ENCODE measurements around the gene EHMT2.

The EHMT2 gene

DNA sequence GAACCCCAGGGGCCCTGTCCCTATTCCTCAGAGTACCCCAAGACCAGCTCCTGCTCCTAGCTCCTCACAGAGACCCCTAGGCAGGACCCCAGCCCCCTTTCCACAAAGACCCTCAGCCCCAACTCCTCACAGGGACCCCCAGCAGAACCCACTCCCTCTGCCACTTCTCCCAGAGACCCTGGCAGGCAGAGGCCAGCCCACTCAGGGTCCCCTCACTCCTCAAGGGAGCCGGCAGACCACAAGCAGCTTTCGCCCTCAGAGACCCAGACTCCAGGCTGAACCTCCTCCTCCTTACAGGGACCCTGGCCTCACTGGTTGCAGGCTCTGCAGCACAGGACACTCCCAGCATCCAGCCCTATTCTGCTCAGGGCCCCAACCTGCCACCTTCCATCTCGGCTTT lies 19.3 kb downstream of the EHMT2 start:
- in situ Hi-C loops (cut with MboI; ENCODE audit: low pct_unique_long_range_greater_than_20kb, low sequenced_read_pairs, unreplicated experiment) = no loop called here
- TF ChIP-seq, protein P1, sequence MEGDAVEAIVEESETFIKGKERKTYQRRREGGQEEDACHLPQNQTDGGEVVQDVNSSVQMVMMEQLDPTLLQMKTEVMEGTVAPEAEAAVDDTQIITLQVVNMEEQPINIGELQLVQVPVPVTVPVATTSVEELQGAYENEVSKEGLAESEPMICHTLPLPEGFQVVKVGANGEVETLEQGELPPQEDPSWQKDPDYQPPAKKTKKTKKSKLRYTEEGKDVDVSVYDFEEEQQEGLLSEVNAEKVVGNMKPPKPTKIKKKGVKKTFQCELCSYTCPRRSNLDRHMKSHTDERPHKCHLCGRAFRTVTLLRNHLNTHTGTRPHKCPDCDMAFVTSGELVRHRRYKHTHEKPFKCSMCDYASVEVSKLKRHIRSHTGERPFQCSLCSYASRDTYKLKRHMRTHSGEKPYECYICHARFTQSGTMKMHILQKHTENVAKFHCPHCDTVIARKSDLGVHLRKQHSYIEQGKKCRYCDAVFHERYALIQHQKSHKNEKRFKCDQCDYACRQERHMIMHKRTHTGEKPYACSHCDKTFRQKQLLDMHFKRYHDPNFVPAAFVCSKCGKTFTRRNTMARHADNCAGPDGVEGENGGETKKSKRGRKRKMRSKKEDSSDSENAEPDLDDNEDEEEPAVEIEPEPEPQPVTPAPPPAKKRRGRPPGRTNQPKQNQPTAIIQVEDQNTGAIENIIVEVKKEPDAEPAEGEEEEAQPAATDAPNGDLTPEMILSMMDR (IDR thresholded peaks at IDR 0.05; ENCODE audit: extremely low read depth, insufficient read depth, missing control alignments) = no peak
- no peak for DNase-seq (ENCODE audit: low spot score)

DNA sequence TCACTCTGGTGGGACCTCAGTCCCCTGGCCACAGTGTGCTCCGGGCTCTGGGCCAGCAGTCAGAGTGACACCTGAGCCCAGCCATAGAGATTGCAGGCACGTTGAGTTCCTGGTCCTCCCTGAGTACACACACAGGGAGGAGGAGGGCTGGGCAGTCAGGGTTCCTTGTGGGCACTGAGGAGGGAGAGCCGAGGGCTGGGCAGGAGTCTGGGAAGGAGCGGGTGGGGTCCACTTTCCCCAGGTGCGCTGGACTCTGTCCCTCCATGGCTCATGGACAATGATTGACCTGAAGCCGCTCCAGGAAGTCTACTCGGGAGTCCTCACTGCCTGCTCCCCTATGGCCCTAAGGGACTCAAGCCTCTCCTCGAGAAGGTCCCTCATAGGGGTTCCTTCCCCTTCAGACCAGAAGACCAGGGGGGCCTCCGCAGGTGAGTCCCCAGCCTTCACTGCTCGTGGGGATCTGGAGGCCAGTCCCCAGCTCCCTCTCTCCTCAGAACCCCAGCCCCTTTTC lies 19.8 kb downstream of the EHMT2 start:
- TF ChIP-seq, protein P1 (IDR thresholded peaks at IDR 0.05; ENCODE audit: extremely low read depth, insufficient read depth, missing control alignments) = no peak
- no peak for DNase-seq (ENCODE audit: low spot score)

GRCh38 chr6:31877125-31877650 lies 20.3 kb downstream of the EHMT2 start:
- TF ChIP-seq, protein P1 (IDR thresholded peaks at IDR 0.05; ENCODE audit: extremely low read depth, insufficient read depth, missing control alignments) = no peak
- no peak for DNase-seq (ENCODE audit: low spot score)
- in situ Hi-C loops (cut with MboI; ENCODE audit: low pct_unique_long_range_greater_than_20kb, low sequenced_read_pairs, unreplicated experiment) = no loop called here

More for the DNA sequence above, 19.8 kb downstream of the EHMT2 start:
- in situ Hi-C loops (cut with MboI; ENCODE audit: low pct_unique_long_range_greater_than_20kb, low sequenced_read_pairs, unreplicated experiment) = no loop called here

- in situ Hi-C loops (cut with MboI; ENCODE audit: low pct_unique_long_range_greater_than_20kb, low sequenced_read_pairs, unreplicated experiment) = no loop called here
These were observed 21.1 kb downstream of the EHMT2 start for GRCh38 chr6:31876357-31876756.

DNA sequence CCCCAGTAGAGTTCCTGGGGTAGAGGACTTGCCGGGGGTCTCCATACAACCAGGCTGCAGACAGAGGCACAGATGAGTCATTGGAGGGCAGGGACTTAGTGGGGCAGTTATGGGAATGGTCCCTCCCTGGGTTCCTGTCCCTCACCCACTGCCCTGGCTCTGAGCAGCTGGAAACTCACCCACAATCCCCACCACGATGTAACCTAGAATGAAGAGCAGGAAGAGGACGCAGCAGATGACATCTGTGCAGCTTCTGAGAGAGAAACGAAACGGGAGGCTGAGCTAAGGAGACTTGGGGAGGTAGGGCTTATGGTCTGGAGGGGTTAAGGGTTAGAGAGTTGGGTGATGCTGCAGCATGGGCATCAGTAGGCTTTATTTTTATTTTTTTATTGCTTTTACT lies 21.6 kb downstream of the EHMT2 start:
- in situ Hi-C loops (cut with MboI; ENCODE audit: low pct_unique_long_range_greater_than_20kb, low sequenced_read_pairs, unreplicated experiment) = no loop called here
- no peak for DNase-seq (ENCODE audit: low spot score)
- TF ChIP-seq, protein P1 (IDR thresholded peaks at IDR 0.05; ENCODE audit: extremely low read depth, insufficient read depth, missing control alignments) = no peak

More at GRCh38 chr6:31876357-31876756, 21.1 kb downstream of the EHMT2 start:
- DNase-seq (ENCODE audit: low spot score) = no peak
- TF ChIP-seq, protein P1 (IDR thresholded peaks at IDR 0.05; ENCODE audit: extremely low read depth, insufficient read depth, missing control alignments) = no peak

GRCh38 chr6:31874836-31875572 lies 22.5 kb downstream of the EHMT2 start:
- in situ Hi-C loops (cut with MboI; ENCODE audit: low pct_unique_long_range_greater_than_20kb, low sequenced_read_pairs, unreplicated experiment) = no loop called here
- no peak for DNase-seq (ENCODE audit: low spot score)
- TF ChIP-seq, protein P1 (IDR thresholded peaks at IDR 0.05; ENCODE audit: extremely low read depth, insufficient read depth, missing control alignments) = no peak

Data from GM13977 (cell line).